Omental fat pad (tissue), 4 donors: ENCODE results near the gene KCTD12. TPM values are rescaled to one million over a fixed set of nuclear protein-coding genes. Genes with fewer than 3 reads are reported as not detected.

Source experiments
- ATAC-seq: fragments of 150-250 bp; one replicate; pipeline ENCODE4 v1.9.1; 2016; ENCODE audit warnings: mild to moderate bottlenecking, moderate library complexity; ENCODE audit not compliant: low FRiP score
- DNase-seq: peaks from one replicate; pipeline ENCODE4 v3.0.0-alpha.2; 2019; ENCODE audit warnings: low spot score
- total RNA-seq, 4 donors: library from RNA; depleted of rRNA; stranded (reverse); fragments of >200 nt; gene quantifications; one replicate each; pipeline ENCODE4 v1.1.0, GENCODE V29; 2016
- TF ChIP-seq, protein P1 (sequence below), 3 donors: fragments of 450-650 bp; IDR thresholded peaks; one replicate each; pipeline ENCODE4 v1.5.1; 2016 to 2017; ENCODE audit warnings: antibody characterized with exemption in 3 of 3, mild to moderate bottlenecking in 3 of 3, moderate library complexity in 2 of 3

KCTD12 gene
- total RNA-seq, 4 donors from 2014 or later: 64.0 to 214 (median 96.2) TPM

DNA sequence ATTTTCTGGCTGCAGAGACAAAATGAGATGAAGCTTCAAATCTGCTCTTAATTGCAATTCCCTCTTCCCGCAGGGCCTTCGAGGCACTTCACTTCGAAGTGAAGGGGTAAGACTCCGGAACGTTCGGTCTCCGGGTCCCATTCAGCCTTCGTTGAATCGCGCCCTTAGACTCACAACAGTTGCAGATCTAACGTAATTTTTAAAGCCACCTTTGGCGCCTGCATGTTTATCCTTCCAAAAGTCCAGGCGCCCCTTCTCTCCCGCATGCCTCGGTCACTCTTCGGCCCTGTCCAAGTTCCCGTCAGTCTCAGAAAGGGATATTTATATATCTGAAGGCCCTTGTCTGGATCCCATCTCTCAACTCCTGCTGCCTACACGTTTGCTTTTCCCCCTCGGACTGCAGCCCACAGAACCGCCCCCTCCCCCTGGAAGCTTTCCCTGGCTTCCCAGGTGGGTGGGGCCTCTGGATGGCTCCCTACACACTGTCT, 915 bp upstream of the KCTD12 start:
- DNase-seq: no peak
- TF ChIP-seq, protein P1, sequence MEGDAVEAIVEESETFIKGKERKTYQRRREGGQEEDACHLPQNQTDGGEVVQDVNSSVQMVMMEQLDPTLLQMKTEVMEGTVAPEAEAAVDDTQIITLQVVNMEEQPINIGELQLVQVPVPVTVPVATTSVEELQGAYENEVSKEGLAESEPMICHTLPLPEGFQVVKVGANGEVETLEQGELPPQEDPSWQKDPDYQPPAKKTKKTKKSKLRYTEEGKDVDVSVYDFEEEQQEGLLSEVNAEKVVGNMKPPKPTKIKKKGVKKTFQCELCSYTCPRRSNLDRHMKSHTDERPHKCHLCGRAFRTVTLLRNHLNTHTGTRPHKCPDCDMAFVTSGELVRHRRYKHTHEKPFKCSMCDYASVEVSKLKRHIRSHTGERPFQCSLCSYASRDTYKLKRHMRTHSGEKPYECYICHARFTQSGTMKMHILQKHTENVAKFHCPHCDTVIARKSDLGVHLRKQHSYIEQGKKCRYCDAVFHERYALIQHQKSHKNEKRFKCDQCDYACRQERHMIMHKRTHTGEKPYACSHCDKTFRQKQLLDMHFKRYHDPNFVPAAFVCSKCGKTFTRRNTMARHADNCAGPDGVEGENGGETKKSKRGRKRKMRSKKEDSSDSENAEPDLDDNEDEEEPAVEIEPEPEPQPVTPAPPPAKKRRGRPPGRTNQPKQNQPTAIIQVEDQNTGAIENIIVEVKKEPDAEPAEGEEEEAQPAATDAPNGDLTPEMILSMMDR (IDR thresholded peaks at IDR 0.05): no peak
- no peak for ATAC-seq

GRCh38 chr13:76886005-76886291, 257 bp downstream of the KCTD12 start:
- ATAC-seq: no peak
- no peak for DNase-seq

GRCh38 chr13:76885203-76886004, 801 bp downstream of the KCTD12 start:
- peak; percentile 28 for DNase-seq
- ATAC-seq: peak; percentile 53
- TF ChIP-seq, protein P1 (IDR thresholded peaks at IDR 0.05): no peak

More at GRCh38 chr13:76886005-76886291, 257 bp downstream of the KCTD12 start:
- TF ChIP-seq, protein P1 (IDR thresholded peaks at IDR 0.05): no peak

DNA sequence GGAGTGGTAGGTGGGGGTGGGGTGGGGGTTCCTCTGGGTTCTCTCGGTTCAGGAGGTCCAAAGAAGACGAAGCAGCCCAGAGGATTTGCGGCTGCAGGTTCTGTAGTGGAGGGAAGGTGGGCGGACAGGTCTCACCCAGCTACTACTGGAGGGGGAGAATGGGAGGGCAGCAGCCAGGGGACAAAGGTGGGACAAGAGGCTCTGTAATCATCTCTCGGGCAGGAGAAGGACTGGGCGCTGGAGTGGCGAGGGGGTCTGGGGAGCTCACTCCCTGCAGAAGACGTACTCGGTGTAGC, 1.4 kb downstream of the KCTD12 start:
- ATAC-seq (no peak), DNase-seq (no peak)
- TF ChIP-seq, protein P1 (IDR thresholded peaks at IDR 0.05): no peak

- TF ChIP-seq, protein P1 (IDR thresholded peaks at IDR 0.05): no peak
Measured at GRCh38 chr13:76884186-76884906, 1.9 kb downstream of the KCTD12 start.

GRCh38 chr13:76883236-76883635, 3.0 kb downstream of the KCTD12 start:
- DNase-seq: no peak
- TF ChIP-seq, protein P1 (IDR thresholded peaks at IDR 0.05): no peak
- ATAC-seq: no peak

More at GRCh38 chr13:76884186-76884906, 1.9 kb downstream of the KCTD12 start:
- DNase-seq (no peak), ATAC-seq (peak; percentile 29)
